OCI-LY7 (cell line): ENCODE results near the gene PRODH. TPM values are rescaled to one million over a fixed set of nuclear protein-coding genes. Genes with fewer than 3 reads are reported as not detected.
A peak's percentile ranks its signal among the peaks of the same experiment; 100 is the strongest.
"Not testable (repeated sequence)": the region's sequence is repeated elsewhere in the genome, so short reads cannot be mapped to it uniquely, and the experiment has no call there.

Experiments used
- BruUV-seq: library from RNA; stranded (reverse); fragments of 400-500 nt; replicated peaks from 2 replicates; lab custom pipeline; 2021; lab: Mats Ljungman, UMichigan
- CTCF ChIA-PET: fragments of 300-600 bp; sonication (Branson Sonifier 250); formaldehyde crosslinking; loops from one replicate; lab custom pipeline; 2022; ENCODE audit warnings: antibody characterized with exemption; ENCODE audit not compliant: unreplicated experiment; lab: Charles Lee
- POLR2A ChIA-PET: fragments of 300-600 bp; sonication (Branson Sonifier 250); formaldehyde crosslinking; loops from one replicate; lab custom pipeline; 2022; ENCODE audit warnings: antibody characterized with exemption; lab: Charles Lee
- DNase-seq: peaks from one replicate; pipeline ENCODE4 v3.0.0-alpha.2; 2015; ENCODE audit warnings: low spot score
- H2AFZ ChIP-seq: fragments of 200-600 bp; sonication (generic), shearing (Covaris generic); 2 replicates; pipeline ENCODE4 v1.6.1; 2014; ENCODE audit warnings: mild to moderate bottlenecking, antibody characterized with exemption, low read length, moderate library complexity
- H3K27ac ChIP-seq: fragments of 200-600 bp; sonication (generic); 2 replicates; pipeline ENCODE4 v1.5.1; 2014; ENCODE audit warnings: mixed run types, low read depth, mild to moderate bottlenecking, moderate library complexity, low read length, inconsistent platforms; ENCODE audit not compliant: poor library complexity, severe bottlenecking
- H3K36me3 ChIP-seq: fragments of 200-600 bp; sonication (generic); 2 replicates; pipeline ENCODE4 v1.6.1; 2014; ENCODE audit warnings: mild to moderate bottlenecking, antibody characterized with exemption, low read length, moderate library complexity, mixed read lengths; ENCODE audit not compliant: insufficient read depth
- H3K4me1 ChIP-seq: fragments of 200-600 bp; sonication (generic); 2 replicates; pipeline ENCODE4 v1.5.1; 2014; ENCODE audit warnings: mild to moderate bottlenecking, low read length; ENCODE audit not compliant: insufficient read depth, poor library complexity, severe bottlenecking
- H3K4me2 ChIP-seq: fragments of 200-600 bp; sonication (generic); 2 replicates; pipeline ENCODE4 v1.6.1; 2014; ENCODE audit warnings: mild to moderate bottlenecking, low read length
- H3K4me3 ChIP-seq: fragments of 200-600 bp; sonication (generic); 2 replicates; pipeline ENCODE4 v1.5.1; 2014; ENCODE audit warnings: mild to moderate bottlenecking, low read depth, low read length; ENCODE audit not compliant: poor library complexity, severe bottlenecking
- H3K79me2 ChIP-seq: fragments of 200-600 bp; sonication (generic); 2 replicates; pipeline ENCODE4 v1.6.1; 2016; ENCODE audit warnings: low read depth, mild to moderate bottlenecking, low read length, moderate library complexity, mixed read lengths; ENCODE audit not compliant: insufficient read depth
- H3K9me2 ChIP-seq: fragments of 200-600 bp; sonication (generic); 2 replicates; pipeline ENCODE4 v1.6.1; 2016; ENCODE audit warnings: mild to moderate bottlenecking, low read length, mixed read lengths; ENCODE audit not compliant: insufficient read depth
- H3K9me3 ChIP-seq: fragments of 200-600 bp; sonication (generic); 2 replicates; pipeline ENCODE4 v1.6.1; 2014; ENCODE audit warnings: mild to moderate bottlenecking, mixed run types, low read length, mixed read lengths
- H4K20me1 ChIP-seq: fragments of 200-600 bp; sonication (generic); 2 replicates; pipeline ENCODE4 v1.6.1; 2014; ENCODE audit warnings: mild to moderate bottlenecking, antibody characterized with exemption, low read length, moderate library complexity, mixed read lengths; ENCODE audit not compliant: insufficient read depth
- CTCF ChIP-seq: fragments of 200-600 bp; sonication (generic); conservative IDR thresholded peaks from 2 replicates; pipeline ENCODE4 v1.5.1; 2014; ENCODE audit warnings: mild to moderate bottlenecking, antibody characterized with exemption, low read length, moderate library complexity, mixed read lengths
- EZH2phosphoT487 ChIP-seq: fragments of 200-600 bp; sonication (generic); IDR thresholded peaks from 2 replicates; pipeline ENCODE4 v1.6.1; 2018; ENCODE audit warnings: low read depth, borderline replicate concordance, mild to moderate bottlenecking, mixed run types, antibody characterized with exemption, low read length, moderate library complexity, mixed read lengths
- intact Hi-C: fragments of 100-400 bp; cut with micrococcal nuclease; formaldehyde crosslinking; loops from one replicate; pipeline ENCODE4 v1.10.0; 2022; ENCODE audit not compliant: unreplicated experiment
- total RNA-seq, 2 experiments: library from RNA; depleted of rRNA in 1 of 2; stranded (reverse); fragments of >200 nt in 1 of 2; shearing (Covaris generic) in 1 of 2; gene quantifications; 2 replicates each; pipeline ENCODE4 v1.2.3, GENCODE V29; 2014 to 2022

Gene PRODH
- total RNA-seq, 2 experiments from 2014 or later, result not detected

- ChIA-PET POLR2A (no interaction called here), CTCF (no interaction called here)
- Histone ChIP-seq H3K27ac (no peak overlapping the region), H3K79me2 (no peaks in the 10 kb centered on the region), H3K4me2 (no peak overlapping the region), H3K9me2 (no peaks in the 10 kb centered on the region), H4K20me1 (no peaks in the 10 kb centered on the region), H3K4me3 (no peak overlapping the region), H3K9me3 (no peaks in the 10 kb centered on the region), H3K4me1 (no peaks in the 10 kb centered on the region), H2AFZ (no peak overlapping the region), H3K36me3 (no peaks in the 10 kb centered on the region)
- no TSS peak for BruUV-seq
- no peak for TF ChIP-seq EZH2phosphoT487
- TF ChIP-seq CTCF, result no peak
- DNase-seq, result no peak
- intact Hi-C loops, result no loop called here
These were observed 19.6 kb upstream of the PRODH start for GRCh38 chr22:18955696-18956095.

- Histone ChIP-seq H3K9me2 (no peaks in the 10 kb centered on the region), H3K79me2 (no peaks in the 10 kb centered on the region), H2AFZ (no peak overlapping the region), H3K4me2 (no peak overlapping the region), H4K20me1 (no peaks in the 10 kb centered on the region), H3K4me3 (no peak overlapping the region), H3K27ac (no peak overlapping the region), H3K4me1 (no peaks in the 10 kb centered on the region), H3K9me3 (no peaks in the 10 kb centered on the region), H3K36me3 (no peaks in the 10 kb centered on the region)
- TF ChIP-seq EZH2phosphoT487 (no peak), CTCF (no peak)
- CTCF ChIA-PET, result no interaction called here
- POLR2A ChIA-PET, result no interaction called here
- no TSS peak for BruUV-seq
- intact Hi-C loops, result no loop called here
- DNase-seq, result no peak
These were observed 19.0 kb upstream of the PRODH start for GRCh38 chr22:18954990-18955571.

GRCh38 chr22:18954303-18954989 is 18.4 kb upstream of the PRODH start:
- H3K9me3 ChIP-seq, BruUV-seq, intact Hi-C loops, H3K27ac ChIP-seq, H4K20me1 ChIP-seq, CTCF ChIA-PET, H3K36me3 ChIP-seq, H3K4me1 ChIP-seq, H3K79me2 ChIP-seq, H3K4me2 ChIP-seq, H3K4me3 ChIP-seq, H3K9me2 ChIP-seq, H2AFZ ChIP-seq, POLR2A ChIA-PET: not testable (repeated sequence)
- DNase-seq, result peak; percentile 57
- peak; percentile 72 for TF ChIP-seq CTCF

- H3K27ac ChIP-seq, intact Hi-C loops, H3K36me3 ChIP-seq, H3K4me2 ChIP-seq, CTCF ChIA-PET, BruUV-seq, H3K4me1 ChIP-seq, H3K9me2 ChIP-seq, H3K9me3 ChIP-seq, POLR2A ChIA-PET, H2AFZ ChIP-seq, H4K20me1 ChIP-seq, H3K4me3 ChIP-seq, H3K79me2 ChIP-seq: not testable (repeated sequence)
- DNase-seq, result peak; percentile 17
These were observed 17.0 kb upstream of the PRODH start for GRCh38 chr22:18953128-18953527.
